Left ventricle myocardium inferior (tissue), 1 donor: ENCODE results near the gene TAMM41. TPM values are rescaled to one million over a fixed set of nuclear protein-coding genes. Genes with fewer than 3 reads are reported as not detected.

ENCODE experiments used
- DNase-seq: peaks from one replicate; pipeline ENCODE4 v3.0.0-alpha.2; 2020
- H3K27ac ChIP-seq: fragments of 200-600 bp; replicated peaks from 2 replicates; pipeline ENCODE4 v1.8.0; 2021
- H3K27me3 ChIP-seq: fragments of 200-600 bp; 2 replicates; pipeline ENCODE4 v1.8.0; 2021; ENCODE audit warnings: low read depth
- H3K36me3 ChIP-seq: fragments of 200-600 bp; 2 replicates; pipeline ENCODE4 v1.8.0; 2021
- H3K4me1 ChIP-seq: fragments of 200-600 bp; 2 replicates; pipeline ENCODE4 v1.8.0; 2021
- H3K4me3 ChIP-seq: fragments of 200-600 bp; 2 replicates; pipeline ENCODE4 v1.8.0; 2021; ENCODE audit warnings: mild to moderate bottlenecking, moderate library complexity
- H3K9me3 ChIP-seq: fragments of 200-600 bp; replicated peaks from 2 replicates; pipeline ENCODE4 v1.8.0; 2021
- CTCF ChIP-seq: fragments of 200-600 bp; IDR thresholded peaks from 2 replicates; pipeline ENCODE4 v1.8.0; 2021; ENCODE audit warnings: antibody characterized with exemption, mild to moderate bottlenecking, borderline replicate concordance
- intact Hi-C: fragments of 100-400 bp; cut with micrococcal nuclease; formaldehyde crosslinking; loops from one replicate; pipeline ENCODE4 v1.11.0; 2022
- total RNA-seq: library from RNA; stranded (reverse); fragmentation: NEBNext Ultra II Directional; extraction: Animal tissue kit (Norgen Biotek cat#: 25700); gene quantifications from one replicate; pipeline ENCODE4 v1.2.1, GENCODE V29; 2021
- donor health status: DM: no; HTN: yes; CAD: no; lungs with severe emphysema.

TAMM41 gene
- total RNA-seq, 1 donor from 2014 or later: 11.1 TPM

- Histone ChIP-seq H3K9me3 (no peaks in the 10 kb centered on the region), H3K36me3 (no peaks in the 10 kb centered on the region), H3K27me3 (peaks cover 6% of the 10 kb centered on the region), H3K27ac (no peak overlapping the region), H3K4me3 (no peak overlapping the region), H3K4me1 (peaks cover 25% of the 10 kb centered on the region)
- intact Hi-C loops: no loop called here
- TF ChIP-seq CTCF: no peak
- no peak for DNase-seq
These were observed 3.3 kb upstream of the TAMM41 start for GRCh38 chr3:11850003-11850402.

- H3K9me3 ChIP-seq: no peaks in the 10 kb centered on the region
- H3K4me3 ChIP-seq: peak overlapping the region; percentile 87
- no peak for DNase-seq
- peaks cover 34% of the 10 kb centered on the region for H3K4me1 ChIP-seq
- TF ChIP-seq CTCF: no peak
- peak overlapping the region; percentile 92 for H3K27ac ChIP-seq
- H3K27me3 ChIP-seq: no peaks in the 10 kb centered on the region
- H3K36me3 ChIP-seq: peaks cover 18% of the 10 kb centered on the region
- intact Hi-C loops: no loop called here
These were observed 922 bp upstream of the TAMM41 start for GRCh38 chr3:11847607-11848006.

GRCh38 chr3:11845651-11846050 is 1.0 kb downstream of the TAMM41 start:
- intact Hi-C loops: no loop called here
- TF ChIP-seq CTCF: no peak
- Histone ChIP-seq H3K27ac (peak overlapping the region; percentile 92), H3K4me1 (peaks cover 34% of the 10 kb centered on the region), H3K9me3 (no peaks in the 10 kb centered on the region), H3K36me3 (peaks cover 34% of the 10 kb centered on the region), H3K4me3 (peak overlapping the region; percentile 87), H3K27me3 (no peaks in the 10 kb centered on the region)
- no peak for DNase-seq

GRCh38 chr3:11844891-11845290 is 1.8 kb downstream of the TAMM41 start:
- Histone ChIP-seq H3K4me1 (peaks cover 34% of the 10 kb centered on the region), H3K4me3 (peak overlapping the region; percentile 87), H3K9me3 (peaks cover 4% of the 10 kb centered on the region), H3K27ac (no peak overlapping the region), H3K36me3 (peaks cover 42% of the 10 kb centered on the region), H3K27me3 (no peaks in the 10 kb centered on the region)
- no peak for DNase-seq
- intact Hi-C loops: no loop called here
- no peak for TF ChIP-seq CTCF

- intact Hi-C loops: no loop called here
- H3K36me3 ChIP-seq: peaks cover 80% of the 10 kb centered on the region
These were observed 11.6 kb downstream of the TAMM41 start for GRCh38 chr3:11835028-11835639.

More at GRCh38 chr3:11835028-11835639, 11.6 kb downstream of the TAMM41 start:
- Histone ChIP-seq H3K4me1 (peaks cover 8% of the 10 kb centered on the region), H3K9me3 (peaks cover 4% of the 10 kb centered on the region), H3K27me3 (no peaks in the 10 kb centered on the region), H3K4me3 (no peak overlapping the region), H3K27ac (no peak overlapping the region)
- DNase-seq: no peak
- peak; percentile 46 for TF ChIP-seq CTCF
